AG04450 (cell line): ENCODE data around the gene ITIH2. TPM values are rescaled to one million over a fixed set of nuclear protein-coding genes. Genes with fewer than 3 reads are reported as not detected.

ENCODE experiments used
- CTCF ChIA-PET: fragments of 300-600, 350-600 bp; formaldehyde crosslinking; extraction: SDS; loops from one replicate; lab custom pipeline; 2022; ENCODE audit warnings: antibody characterized with exemption, inconsistent platforms; lab: Charles Lee
- POLR2A ChIA-PET: fragments of 350-600 bp; formaldehyde crosslinking; extraction: SDS; loops from one replicate; lab custom pipeline; 2021; ENCODE audit warnings: antibody characterized with exemption, inconsistent platforms; lab: Yijun Ruan, JAX
- DNase-seq: peaks from one replicate; pipeline ENCODE4 v3.0.0-alpha.2; 2011; ENCODE audit warnings: low read depth, low spot score
- H3K27ac ChIP-seq: one replicate; pipeline ENCODE4 v1.5.1; 2012; ENCODE audit warnings: low read depth, low read length, control low read depth
- H3K27me3 ChIP-seq: one replicate; pipeline ENCODE4 v1.6.0; 2012; ENCODE audit warnings: low read length; ENCODE audit not compliant: control insufficient read depth, insufficient read depth
- H3K4me3 ChIP-seq: 2 replicates; pipeline ENCODE4 v1.5.1; 2011; ENCODE audit warnings: mild to moderate bottlenecking, low read depth, low read length, control low read depth
- H3K9me3 ChIP-seq: 2 replicates; pipeline ENCODE4 v1.5.1; 2012; ENCODE audit warnings: low read length; ENCODE audit not compliant: control insufficient read depth, insufficient read depth
- CTCF ChIP-seq: IDR thresholded peaks from 2 replicates; pipeline ENCODE4 v1.5.1; 2011; ENCODE audit warnings: low read depth, low read length, control low read depth, inconsistent platforms
- polyA plus RNA-seq: library from polyadenylated mRNA; depleted of rRNA; stranded (reverse); fragments of >200 nt; gene quantifications from 2 replicates; pipeline ENCODE4 v1.2.3, GENCODE V29; 2011

Gene ITIH2
- polyA plus RNA-seq, 1 experiment, result not detected

GRCh38 chr10:7664707-7665106, 38.4 kb upstream of the ITIH2 start:
- no peak for TF ChIP-seq CTCF
- H3K9me3 ChIP-seq, result no peaks in the 10 kb centered on the region
- H3K27ac ChIP-seq, result no peak overlapping the region
- H3K4me3 ChIP-seq, result no peak overlapping the region
- H3K27me3 ChIP-seq, result peaks cover 28% of the 10 kb centered on the region
- ChIA-PET POLR2A (no interaction called here), CTCF (interaction anchor here (0.7 kb wide), 1 partner anchor 141 kb away, joined by 3 read pairs; no protein-coding TSS in a partner anchor)
- no peak for DNase-seq

GRCh38 chr10:7665767-7666166, 37.3 kb upstream of the ITIH2 start:
- H3K27ac ChIP-seq, result no peak overlapping the region
- H3K27me3 ChIP-seq, result peaks cover 28% of the 10 kb centered on the region
- no peaks in the 10 kb centered on the region for H3K9me3 ChIP-seq
- TF ChIP-seq CTCF, result no peak
- no peak overlapping the region for H3K4me3 ChIP-seq
- no peak for DNase-seq
- POLR2A ChIA-PET, result interaction anchor here (0.5 kb wide), 1 partner anchor 29 kb away, joined by 3 read pairs; no protein-coding TSS in a partner anchor
- CTCF ChIA-PET, result no interaction called here

- Histone ChIP-seq H3K27me3 (peaks cover 28% of the 10 kb centered on the region), H3K27ac (no peak within 1 kb of the TSS), H3K9me3 (no peaks in the 10 kb centered on the region), H3K4me3 (peak within 1 kb of the TSS; percentile 10; the same call in 1 of the 2 replicates)
- DNase-seq, result no peak
- CTCF ChIA-PET, result no interaction called here
- POLR2A ChIA-PET, result no interaction called here
- no peak for TF ChIP-seq CTCF
Measured at GRCh38 chr10:7666253-7667023, 36.7 kb upstream of the ITIH2 start, which contains the start of gene ITIH5. ITIH5 (minus strand) TSS chr10:7666966; CDS start chr10:7666892, 74 bp downstream.

GRCh38 chr10:7667262-7668141, 35.6 kb upstream of the ITIH2 start:
- ChIA-PET CTCF (no interaction called here), POLR2A (no interaction called here)
- Histone ChIP-seq H3K9me3 (no peaks in the 10 kb centered on the region), H3K27ac (no peak overlapping the region), H3K4me3 (no peak overlapping the region), H3K27me3 (peaks cover 28% of the 10 kb centered on the region)
- DNase-seq, result no peak
- no peak for TF ChIP-seq CTCF
